MM.1S (cell line): Measurements from ENCODE around the gene RSPH1.

Experiments
- EZH2phosphoT487 ChIP-seq: fragments of 300-600 bp; sonication (generic); IDR thresholded peaks from 2 replicates; pipeline ENCODE4 v1.6.1; 2018; ENCODE audit warnings: antibody characterized with exemption, low read length
- TF ChIP-seq, protein P1 (sequence below): fragments of 300-600 bp; sonication (generic); IDR thresholded peaks from 2 replicates; pipeline ENCODE4 v1.5.1; 2016; ENCODE audit warnings: antibody characterized with exemption, low read length, mixed read lengths

DNA sequence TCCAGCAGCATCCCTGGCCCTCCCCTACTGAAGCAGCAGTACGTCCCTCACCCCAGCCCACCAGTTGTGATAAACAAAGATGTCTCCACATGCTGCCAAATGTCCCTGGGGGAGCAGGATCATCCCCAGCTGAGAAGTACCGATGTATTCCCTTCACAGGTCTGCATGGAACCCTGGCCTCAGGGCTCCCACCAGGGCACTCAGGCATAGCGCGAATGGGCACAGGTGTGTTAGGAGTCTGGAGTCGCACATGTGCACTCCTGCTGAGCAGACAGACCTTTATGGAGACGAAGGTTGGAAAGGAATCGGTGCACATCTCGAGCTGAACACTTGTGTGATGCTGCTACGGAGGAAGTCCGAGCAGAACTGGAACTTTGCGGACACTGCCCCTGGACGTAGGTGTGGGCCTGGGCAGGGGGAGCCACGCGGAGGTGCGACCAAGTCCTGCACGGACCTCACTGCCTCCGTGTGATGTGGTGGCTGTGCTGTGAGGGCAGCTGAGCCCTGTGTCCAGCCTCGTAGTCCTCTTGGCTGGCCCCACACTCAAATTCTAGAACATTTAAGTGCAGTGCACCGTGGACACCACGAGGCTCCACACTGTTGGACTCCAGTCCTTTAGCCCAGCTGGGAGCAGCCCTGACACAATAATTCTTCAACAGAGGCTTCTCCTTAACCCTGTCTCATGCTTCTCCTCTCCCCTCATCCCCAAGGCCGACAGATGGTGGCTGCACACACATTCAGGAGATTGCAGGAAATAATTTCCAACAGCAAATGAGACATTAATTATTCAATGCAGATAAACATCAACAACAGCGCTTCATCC, 43.4 kb downstream of the RSPH1 start:
- TF ChIP-seq, protein P1, sequence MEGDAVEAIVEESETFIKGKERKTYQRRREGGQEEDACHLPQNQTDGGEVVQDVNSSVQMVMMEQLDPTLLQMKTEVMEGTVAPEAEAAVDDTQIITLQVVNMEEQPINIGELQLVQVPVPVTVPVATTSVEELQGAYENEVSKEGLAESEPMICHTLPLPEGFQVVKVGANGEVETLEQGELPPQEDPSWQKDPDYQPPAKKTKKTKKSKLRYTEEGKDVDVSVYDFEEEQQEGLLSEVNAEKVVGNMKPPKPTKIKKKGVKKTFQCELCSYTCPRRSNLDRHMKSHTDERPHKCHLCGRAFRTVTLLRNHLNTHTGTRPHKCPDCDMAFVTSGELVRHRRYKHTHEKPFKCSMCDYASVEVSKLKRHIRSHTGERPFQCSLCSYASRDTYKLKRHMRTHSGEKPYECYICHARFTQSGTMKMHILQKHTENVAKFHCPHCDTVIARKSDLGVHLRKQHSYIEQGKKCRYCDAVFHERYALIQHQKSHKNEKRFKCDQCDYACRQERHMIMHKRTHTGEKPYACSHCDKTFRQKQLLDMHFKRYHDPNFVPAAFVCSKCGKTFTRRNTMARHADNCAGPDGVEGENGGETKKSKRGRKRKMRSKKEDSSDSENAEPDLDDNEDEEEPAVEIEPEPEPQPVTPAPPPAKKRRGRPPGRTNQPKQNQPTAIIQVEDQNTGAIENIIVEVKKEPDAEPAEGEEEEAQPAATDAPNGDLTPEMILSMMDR, result no peak
- TF ChIP-seq EZH2phosphoT487, result no peak
